Measurements from ENCODE around the gene PBX4. TPM values are rescaled to one million over a fixed set of nuclear protein-coding genes. Genes with fewer than 3 reads are reported as not detected.

PBX4 gene
- total and polyA plus RNA-seq, 10 donors, result 4.4 to 17.8 (median 9.7) TPM

DNA sequence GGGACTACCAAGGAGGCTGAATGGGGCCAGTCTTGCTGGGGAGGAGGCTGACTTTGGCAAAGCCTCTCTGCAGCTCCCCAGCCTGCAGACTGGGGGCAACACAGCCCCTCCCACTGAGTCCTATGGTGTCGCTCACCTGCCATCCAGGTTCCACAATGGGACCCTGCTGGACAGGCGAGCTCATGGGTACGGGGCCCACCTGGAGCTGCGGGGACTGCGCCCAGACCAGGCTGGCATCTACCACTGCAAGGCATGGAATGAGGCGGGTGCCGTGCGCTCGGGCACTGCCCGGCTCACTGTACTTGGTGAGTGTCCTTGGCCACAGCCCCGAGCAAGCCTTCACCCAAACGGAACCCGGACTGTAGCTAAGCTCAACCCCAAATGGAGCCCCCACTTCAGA is 75.4 kb downstream of the PBX4 start:
- WGBS, 5 donors, result 86 to 100% (median 89%) methylated on average over 4 to 13 of the region's 13 CpGs
- Histone ChIP-seq H3K9me3 (peaks cover 0 to 7% (median 0%) of the 10 kb centered on the region in 8 donors), H3K27me3 (replicated peaks in 1 of 7) (peaks cover 0 to 97% (median 49%) of the 10 kb centered on the region in 7 donors), H3K36me3 (no peaks in the 10 kb centered on the region), H3K4me3 (no peak overlapping the region), H3K27ac (peak overlapping the region in 1 of 8 donors; percentile 43), H3K4me1 (peaks cover 5 to 47% (median 27%) of the 10 kb centered on the region in 6 donors)
- no peak for DNase-seq
- intact Hi-C loops (cut with DNase I; ENCODE audit: low total_unique reads), result no loop called here
- TF ChIP-seq, protein P1, sequence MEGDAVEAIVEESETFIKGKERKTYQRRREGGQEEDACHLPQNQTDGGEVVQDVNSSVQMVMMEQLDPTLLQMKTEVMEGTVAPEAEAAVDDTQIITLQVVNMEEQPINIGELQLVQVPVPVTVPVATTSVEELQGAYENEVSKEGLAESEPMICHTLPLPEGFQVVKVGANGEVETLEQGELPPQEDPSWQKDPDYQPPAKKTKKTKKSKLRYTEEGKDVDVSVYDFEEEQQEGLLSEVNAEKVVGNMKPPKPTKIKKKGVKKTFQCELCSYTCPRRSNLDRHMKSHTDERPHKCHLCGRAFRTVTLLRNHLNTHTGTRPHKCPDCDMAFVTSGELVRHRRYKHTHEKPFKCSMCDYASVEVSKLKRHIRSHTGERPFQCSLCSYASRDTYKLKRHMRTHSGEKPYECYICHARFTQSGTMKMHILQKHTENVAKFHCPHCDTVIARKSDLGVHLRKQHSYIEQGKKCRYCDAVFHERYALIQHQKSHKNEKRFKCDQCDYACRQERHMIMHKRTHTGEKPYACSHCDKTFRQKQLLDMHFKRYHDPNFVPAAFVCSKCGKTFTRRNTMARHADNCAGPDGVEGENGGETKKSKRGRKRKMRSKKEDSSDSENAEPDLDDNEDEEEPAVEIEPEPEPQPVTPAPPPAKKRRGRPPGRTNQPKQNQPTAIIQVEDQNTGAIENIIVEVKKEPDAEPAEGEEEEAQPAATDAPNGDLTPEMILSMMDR (IDR thresholded peaks at IDR 0.05 in 8 of 11, conservative IDR thresholded peaks at IDR 0.05 in 3 of 11), result no peak
- TF ChIP-seq POLR2AphosphoS5 (IDR thresholded peaks at IDR 0.05) (no peak), POLR2A (IDR thresholded peaks at IDR 0.05) (no peak)

DNA sequence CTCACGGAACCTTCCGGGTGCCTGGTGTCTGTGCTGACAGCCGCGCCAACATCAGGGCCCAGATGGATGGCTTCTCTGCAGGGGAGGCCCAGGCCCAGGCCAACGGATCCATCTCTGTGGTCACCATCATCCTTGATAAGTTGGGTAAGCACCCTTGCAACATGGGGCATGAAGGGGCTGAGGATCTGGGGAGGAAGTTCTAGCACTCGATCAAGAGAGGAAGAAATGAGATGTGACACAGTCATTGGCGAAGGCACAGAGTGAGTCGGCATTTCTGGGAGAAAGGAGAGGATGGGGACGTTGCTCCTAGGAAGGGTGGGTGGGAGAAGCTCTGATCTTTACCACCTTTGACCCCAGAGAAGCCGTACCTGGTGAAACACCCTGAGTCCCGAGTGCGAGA is 76.0 kb downstream of the PBX4 start:
- H3K4me3 ChIP-seq, result no peak overlapping the region
- H3K4me1 ChIP-seq, result peaks cover 10 to 53% (median 33%) of the 10 kb centered on the region in 6 donors
- TF ChIP-seq POLR2AphosphoS5 (IDR thresholded peaks at IDR 0.05) (no peak), POLR2A (IDR thresholded peaks at IDR 0.05) (no peak)
- TF ChIP-seq, protein P1 (IDR thresholded peaks at IDR 0.05 in 8 of 11, conservative IDR thresholded peaks at IDR 0.05 in 3 of 11), result no peak
- 46 to 72% (median 65%) methylated on average over 12 of the region's 12 CpGs for WGBS, 5 donors
- H3K36me3 ChIP-seq, result no peaks in the 10 kb centered on the region
- H3K9me3 ChIP-seq, result peaks cover 0 to 7% (median 0%) of the 10 kb centered on the region in 8 donors
- intact Hi-C loops (cut with DNase I; ENCODE audit: low total_unique reads), result no loop called here
- peak overlapping the region in 3 of 8 donors; percentile 36 to 43 (median 36) for H3K27ac ChIP-seq
- peaks cover 0 to 97% (median 55%) of the 10 kb centered on the region in 7 donors for H3K27me3 ChIP-seq (replicated peaks in 1 of 7)
- no peak for DNase-seq

DNA sequence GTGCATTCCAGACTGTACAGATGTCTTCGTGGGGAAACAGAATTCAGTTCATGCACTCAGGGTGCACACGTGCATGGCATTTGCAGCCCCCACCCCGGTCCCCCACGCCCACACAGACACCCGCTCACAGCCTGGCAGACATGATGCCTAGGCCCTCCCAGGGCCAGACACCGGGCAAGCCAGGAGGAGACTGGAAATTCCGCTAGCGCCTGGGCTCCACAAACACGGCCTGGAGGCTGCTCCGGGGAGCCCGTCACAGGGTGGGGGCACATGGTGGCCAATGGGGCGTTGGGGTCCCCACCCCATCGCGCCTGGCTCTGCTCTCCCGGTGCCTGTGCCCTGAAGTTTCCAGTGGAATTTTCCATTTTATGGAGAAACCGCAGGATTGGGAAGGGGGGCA is 76.9 kb downstream of the PBX4 start:
- Histone ChIP-seq H3K27ac (no peak overlapping the region), H3K9me3 (peaks cover 0 to 7% (median 0%) of the 10 kb centered on the region in 8 donors), H3K4me3 (peak overlapping the region in 2 of 8 donors; percentile 31 to 64), H3K4me1 (peaks cover 10 to 58% (median 35%) of the 10 kb centered on the region in 6 donors), H3K36me3 (no peaks in the 10 kb centered on the region), H3K27me3 (replicated peaks in 1 of 7) (peaks cover 0 to 97% (median 55%) of the 10 kb centered on the region in 7 donors)
- TF ChIP-seq POLR2A (IDR thresholded peaks at IDR 0.05), result no peak
- TF ChIP-seq, protein P1 (IDR thresholded peaks at IDR 0.05 in 8 of 11, conservative IDR thresholded peaks at IDR 0.05 in 3 of 11), result no peak
- intact Hi-C loops (cut with DNase I; ENCODE audit: low total_unique reads), result no loop called here
- WGBS, 5 donors, result 79 to 94% (median 80%) methylated on average over 9 to 16 of the region's 16 CpGs
- no peak for DNase-seq

DNA sequence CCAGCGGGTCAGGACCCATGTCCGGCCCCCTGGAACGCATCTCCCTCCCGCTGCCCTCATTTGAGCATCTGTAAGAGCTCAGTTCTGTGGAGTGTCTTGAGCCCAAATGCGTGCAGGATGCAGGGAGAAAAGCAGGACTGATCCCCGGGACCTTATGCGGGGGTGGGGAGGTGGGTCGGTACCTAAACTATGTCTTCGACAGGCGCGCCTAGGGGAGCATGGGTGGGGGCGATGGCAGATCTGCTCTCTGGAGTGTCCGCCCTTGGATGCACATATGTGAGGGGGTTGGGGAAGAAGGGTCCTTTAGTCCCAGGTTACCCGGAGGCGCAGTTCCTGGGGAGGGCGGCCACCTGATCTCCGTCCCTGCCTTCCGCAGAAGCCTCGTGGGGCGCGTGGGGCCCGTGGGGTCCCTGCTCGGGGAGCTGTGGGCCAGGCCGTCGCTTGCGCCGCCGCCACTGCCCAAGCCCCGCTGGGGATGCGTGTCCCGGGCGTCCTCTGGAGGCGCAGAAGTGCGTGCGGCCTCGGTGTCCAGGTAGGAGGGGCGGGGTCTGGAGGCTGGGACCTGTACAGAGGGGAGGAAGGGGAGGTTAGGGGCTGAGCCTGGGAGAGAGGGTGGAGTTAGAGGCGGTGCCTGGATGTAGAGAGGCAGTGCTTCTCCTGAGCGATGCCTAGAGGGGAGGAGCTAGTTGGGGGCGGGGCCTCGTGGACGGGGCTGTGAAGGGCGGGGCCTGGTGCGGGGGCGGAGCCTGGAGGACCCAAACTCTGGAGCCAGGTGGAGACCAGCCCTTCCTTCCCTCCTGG is 77.6 kb downstream of the PBX4 start:
- TF ChIP-seq, protein P1 (IDR thresholded peaks at IDR 0.05 in 8 of 11, conservative IDR thresholded peaks at IDR 0.05 in 3 of 11), result no peak
- TF ChIP-seq POLR2A (IDR thresholded peaks at IDR 0.05) (no peak), POLR2AphosphoS5 (IDR thresholded peaks at IDR 0.05) (no peak)
- Histone ChIP-seq H3K4me1 (peaks cover 10 to 58% (median 35%) of the 10 kb centered on the region in 6 donors), H3K36me3 (no peaks in the 10 kb centered on the region), H3K9me3 (peaks cover 0 to 7% (median 0%) of the 10 kb centered on the region in 8 donors), H3K4me3 (peak overlapping the region in 7 of 8 donors; percentile 6 to 64 (median 26)), H3K27me3 (replicated peaks in 1 of 7) (peaks cover 0 to 95% (median 54%) of the 10 kb centered on the region in 7 donors), H3K27ac (peak overlapping the region in 2 of 8 donors; percentile 41 to 48)
- intact Hi-C loops (cut with DNase I; ENCODE audit: low total_unique reads), result no loop called here
- peak; percentile 87 for DNase-seq
- WGBS, 5 donors, result 4 to 7% (median 5%) methylated on average over 26 to 45 of the region's 45 CpGs
